K562 treated with DMSO at 1 percent for 24 hours (cell line): ENCODE results near the gene EEF1A2. TPM values are rescaled to one million over a fixed set of nuclear protein-coding genes. Genes with fewer than 3 reads are reported as not detected.

Experiments
- total RNA-seq: library from RNA; unstranded; fragments of 300-600 nt; gene quantifications from 2 replicates; pipeline ENCODE4 v1.2.3, GENCODE V29; 2022; ENCODE audit warnings: low read depth; ENCODE audit not compliant: insufficient read depth

Gene EEF1A2
- total RNA-seq: 65.5 and 86.4 TPM in 2 replicates

DNA sequence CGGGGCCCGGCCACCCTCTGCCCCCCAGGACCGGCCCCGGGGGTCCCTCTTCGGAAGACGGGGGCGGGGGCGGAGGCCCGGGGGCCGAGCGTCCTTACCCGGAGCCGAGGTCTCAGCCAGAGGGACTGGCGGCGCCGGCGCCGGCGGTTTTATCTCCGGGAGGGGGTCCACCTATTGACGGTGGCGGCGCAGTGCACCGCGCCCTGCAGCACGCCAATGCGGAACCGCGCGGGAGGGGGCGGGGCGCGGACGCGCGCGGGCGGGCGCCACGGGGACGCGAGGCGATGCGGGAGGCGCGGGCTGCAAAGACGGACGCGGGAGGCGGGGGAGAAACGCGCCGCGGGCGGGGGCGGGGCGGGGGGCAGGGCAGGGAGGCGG, at the start of gene EEF1A2:
TSS of gene EEF1A2 (minus strand) at position 124 of the 378 bp plus-strand sequence. CDS start 1,320 bp downstream, outside the sequence.

DNA sequence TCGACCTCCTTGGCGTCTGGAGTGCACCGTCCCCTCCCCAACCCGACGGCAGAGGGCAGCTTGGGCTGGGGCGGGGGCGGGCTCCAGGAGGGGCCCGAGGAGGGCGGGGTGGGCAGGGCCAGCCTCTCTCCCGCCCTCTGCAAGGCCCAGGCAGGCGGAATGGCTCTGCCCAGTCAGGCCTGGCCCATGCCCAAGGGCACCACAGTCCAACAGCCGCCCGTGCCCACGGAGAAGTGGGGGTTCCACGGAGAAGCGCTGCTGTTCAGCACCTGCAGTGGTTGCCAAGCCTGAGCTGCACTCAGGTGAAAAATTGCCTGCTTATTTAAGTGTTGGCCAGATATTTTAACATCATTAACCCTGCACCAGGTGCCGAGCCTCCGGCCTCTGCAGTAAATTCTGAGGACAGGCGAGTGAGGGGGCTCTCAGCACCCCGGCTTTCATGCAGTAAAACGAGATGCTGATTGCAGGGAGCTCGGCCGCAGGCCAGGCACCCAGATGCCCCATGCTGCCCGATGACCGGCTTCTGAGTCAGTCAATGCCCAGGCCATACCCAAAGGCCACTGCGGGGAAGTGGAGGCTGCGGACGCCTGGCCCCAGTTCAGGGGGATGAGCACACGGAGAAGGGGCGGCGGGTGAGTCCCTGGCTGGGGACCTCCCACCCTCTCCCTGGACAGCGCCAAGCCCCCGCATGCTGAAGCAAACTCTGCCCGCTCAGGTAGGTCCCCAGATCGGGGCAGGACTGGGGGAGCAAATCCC, 49.0 kb upstream of the EEF1A2 start, which contains the start of gene SRMS:
TSS of gene SRMS (minus strand) at position 25 of the 756 bp plus-strand sequence. CDS start 286 bp downstream, outside the sequence.

DNA sequence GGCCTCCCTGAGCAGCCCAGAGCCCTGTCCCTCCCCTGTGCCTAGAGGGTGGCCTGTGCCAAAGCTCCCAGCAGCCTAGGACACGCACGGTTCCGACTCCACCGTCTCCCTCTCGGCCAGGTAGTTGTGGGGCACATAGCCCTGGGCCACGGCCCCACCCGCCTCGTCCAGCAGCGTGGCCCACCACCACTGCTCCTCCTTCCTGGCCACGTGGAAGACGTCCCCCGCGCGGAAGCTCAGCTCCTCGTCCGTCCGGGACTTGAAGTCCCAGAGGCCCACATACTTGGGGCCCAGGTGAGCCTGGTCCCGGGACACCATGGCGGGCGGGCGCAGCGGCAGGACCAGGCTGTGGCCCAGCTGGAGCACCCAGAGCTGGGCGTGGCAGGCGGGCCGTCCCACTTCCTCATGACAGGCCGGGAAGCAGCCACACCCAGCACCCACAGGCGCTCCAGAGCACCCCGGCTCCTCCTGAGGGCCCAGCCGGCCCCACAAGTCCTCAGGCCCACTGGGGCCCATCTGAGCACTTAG, 38.2 kb upstream of the EEF1A2 start, which contains the start of gene PTK6:
TSS of gene PTK6 (minus strand) at position 380 of the 528 bp plus-strand sequence. CDS start at position 318, 62 bp downstream.

DNA sequence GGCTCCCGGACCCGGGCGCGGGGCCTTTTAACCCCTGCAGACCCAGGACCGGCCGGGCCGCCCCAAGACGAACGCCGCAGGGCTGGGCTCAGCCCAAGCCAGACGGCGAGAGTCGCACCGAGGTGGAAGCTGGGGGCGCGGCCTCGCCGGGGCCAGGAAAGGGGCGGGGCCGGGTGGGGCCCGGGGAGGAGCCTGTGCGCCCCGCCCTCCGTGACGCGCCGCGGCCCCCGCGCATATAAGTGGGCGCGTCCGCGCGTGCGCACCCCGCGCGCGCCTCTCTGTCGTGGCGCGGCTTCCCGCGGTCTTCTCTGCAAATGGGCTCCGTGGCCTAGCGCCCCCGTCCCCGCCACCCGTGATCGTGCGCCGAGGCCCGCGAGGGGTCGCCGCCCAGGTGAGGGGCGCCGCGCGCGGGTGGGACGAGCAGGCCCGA, 21.6 kb upstream of the EEF1A2 start, which contains the start of gene PPDPF:
TSS of gene PPDPF (plus strand) at position 262 of the 430 bp plus-strand sequence. CDS start 544 bp downstream, outside the sequence.

DNA sequence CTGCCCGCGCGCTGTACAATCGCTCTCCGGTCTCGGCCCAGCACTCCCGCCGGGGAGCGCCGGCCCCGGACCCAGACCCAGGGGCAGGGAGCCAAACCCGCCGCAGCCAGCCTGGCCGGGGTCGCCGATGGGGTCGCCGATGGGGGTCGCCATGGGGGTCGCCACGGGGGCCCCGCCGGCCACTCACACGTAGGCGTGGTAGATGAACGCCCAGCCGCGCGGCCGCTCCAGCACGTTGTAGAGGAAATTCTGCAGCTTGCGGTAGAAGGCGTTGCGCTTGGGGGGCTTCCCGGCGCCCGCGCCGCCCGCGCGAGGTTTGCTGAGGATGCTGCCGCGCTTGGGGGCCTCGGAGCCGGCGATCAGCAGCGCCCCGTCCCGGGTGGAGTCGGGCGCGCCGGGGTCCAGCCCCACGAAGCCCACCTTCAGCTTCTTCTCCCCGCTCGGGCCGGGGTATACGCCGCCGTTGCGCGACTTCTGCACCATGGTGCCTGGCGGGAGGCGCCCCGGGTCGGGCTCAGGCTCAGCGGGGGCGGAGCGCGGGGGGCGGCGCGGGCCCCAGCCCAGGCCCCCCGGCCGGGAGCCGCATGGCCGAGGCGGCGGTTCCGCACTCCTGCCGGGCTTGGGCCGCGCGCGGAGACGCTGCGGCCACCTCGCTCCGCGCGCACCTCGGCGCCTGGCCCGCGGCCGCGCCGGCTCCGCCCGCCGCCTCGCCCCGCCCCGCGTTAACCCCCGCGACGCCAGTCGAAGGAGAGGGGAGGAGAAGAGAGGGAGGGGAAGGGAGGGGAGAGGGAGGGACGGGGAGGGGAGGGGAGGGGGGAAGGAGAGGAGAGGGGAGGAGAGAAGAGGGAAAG, 26.7 kb downstream of the EEF1A2 start, which contains the start of gene KCNQ2:
TSS of gene KCNQ2 (minus strand) at position 675 of the 851 bp plus-strand sequence. CDS start at position 483, 192 bp downstream.

Other genes with a start within 250 kb of the EEF1A2 start
- gene NKAIN4, start 244.6 kb downstream of the EEF1A2 start, total RNA-seq: not detected in 2 replicates
- 72.7 and 84.9 TPM in 2 replicates for gene ARFGAP1, start 226.3 kb downstream of the EEF1A2 start, total RNA-seq
- not detected in 2 replicates for gene COL20A1, start 205.9 kb downstream of the EEF1A2 start, total RNA-seq
- not detected in 2 replicates for gene CHRNA4, start 137.7 kb downstream of the EEF1A2 start, total RNA-seq
- gene KCNQ2, start 26.4 kb downstream of the EEF1A2 start, total RNA-seq: not detected in 2 replicates
- gene PPDPF, start 21.7 kb upstream of the EEF1A2 start, total RNA-seq: 270 and 283 TPM in 2 replicates
- not detected in 2 replicates for gene PTK6, start 38.3 kb upstream of the EEF1A2 start, total RNA-seq
- 0.19 TPM in 1 of 2 replicates, not detected in the other for gene SRMS, start 48.7 kb upstream of the EEF1A2 start, total RNA-seq
- gene FNDC11, start 55.1 kb upstream of the EEF1A2 start, total RNA-seq: 0.32 and 0.94 TPM in 2 replicates
- gene HELZ2, start 75.2 kb upstream of the EEF1A2 start, total RNA-seq: 52.0 and 53.4 TPM in 2 replicates
- gene GMEB2, start 128.0 kb upstream of the EEF1A2 start, total RNA-seq: 8.5 TPM in 2 replicates
- 13.2 and 14.9 TPM in 2 replicates for gene STMN3, start 154.3 kb upstream of the EEF1A2 start, total RNA-seq
- gene RTEL1, start 159.2 kb upstream of the EEF1A2 start, total RNA-seq: 8.9 and 10.5 TPM in 2 replicates
- gene TNFRSF6B, start 197.6 kb upstream of the EEF1A2 start, total RNA-seq: 2.2 and 2.4 TPM in 2 replicates
- 44.1 and 46.7 TPM in 2 replicates for gene ARFRP1, start 208.9 kb upstream of the EEF1A2 start, total RNA-seq
- 19.1 and 20.8 TPM in 2 replicates for gene ZGPAT, start 209.0 kb upstream of the EEF1A2 start, total RNA-seq
- 11.9 and 18.2 TPM in 2 replicates for gene LIME1, start 237.6 kb upstream of the EEF1A2 start, total RNA-seq
- 68.4 and 69.6 TPM in 2 replicates for gene SLC2A4RG, start 240.7 kb upstream of the EEF1A2 start, total RNA-seq